IMR-90 (cell line): ENCODE data around the gene VAMP8. TPM values are rescaled to one million over a fixed set of nuclear protein-coding genes. Genes with fewer than 3 reads are reported as not detected.

ENCODE experiments used
- ATAC-seq: fragments of 200-7000 bp; cut with Tn5 transposase; 2 replicates; pipeline ENCODE4 v1.9.1; 2020; ENCODE audit warnings: low read depth, mild to moderate bottlenecking, moderate library complexity
- BruUV-seq: library from RNA; stranded (reverse); fragments of 400-500 nt; replicated peaks from 2 replicates; lab custom pipeline; 2021; lab: Mats Ljungman, UMichigan
- CTCF ChIA-PET: fragments of 300-600 bp; formaldehyde crosslinking; extraction: SDS; loops from one replicate; lab custom pipeline; 2021; ENCODE audit warnings: antibody characterized with exemption; lab: Yijun Ruan, JAX
- POLR2A ChIA-PET: fragments of 300-600 bp; sonication (Branson Sonifier 250); formaldehyde crosslinking; loops from one replicate; lab custom pipeline; 2022; ENCODE audit warnings: antibody characterized with exemption; ENCODE audit not compliant: unreplicated experiment; lab: Charles Lee
- DNase-seq: peaks from one replicate; pipeline ENCODE4 v3.0.0; 2013
- H2AFZ ChIP-seq: replicated peaks from 2 replicates; pipeline ENCODE3; 2013; ENCODE audit warnings: low read length, mild to moderate bottlenecking; ENCODE audit not compliant: poor library complexity
- H2AK5ac ChIP-seq: 2 replicates; pipeline ENCODE4 v1.6.1; 2013; ENCODE audit warnings: low read depth, low read length, inconsistent platforms
- H2AK9ac ChIP-seq: replicated peaks from 2 replicates; pipeline ENCODE3; 2013; ENCODE audit warnings: mild to moderate bottlenecking, low read depth, low read length, moderate library complexity; ENCODE audit not compliant: poor library complexity
- H2BK120ac ChIP-seq: 2 replicates; pipeline ENCODE4 v1.6.1; 2013; ENCODE audit warnings: low read depth, low read length, inconsistent platforms
- H2BK15ac ChIP-seq: 3 replicates; pipeline ENCODE4 v1.6.1; 2013; ENCODE audit warnings: low read depth, low read length, inconsistent platforms
- H2BK20ac ChIP-seq: 2 replicates; pipeline ENCODE4 v1.6.1; 2013; ENCODE audit warnings: low read depth, mild to moderate bottlenecking, inconsistent platforms, low read length, moderate library complexity
- H2BK5ac ChIP-seq: 2 replicates; pipeline ENCODE4 v1.6.1; 2013; ENCODE audit warnings: mild to moderate bottlenecking, low read depth, low read length, inconsistent platforms; ENCODE audit not compliant: poor library complexity, severe bottlenecking
- H3K14ac ChIP-seq: replicated peaks from 2 replicates; pipeline ENCODE4 v1.6.1; 2013; ENCODE audit warnings: low read depth, low read length, inconsistent platforms
- H3K18ac ChIP-seq: 2 replicates; pipeline ENCODE4 v1.6.1; 2013; ENCODE audit warnings: low read depth, low read length, control low read depth
- H3K23ac ChIP-seq: 2 replicates; pipeline ENCODE4 v1.6.1; 2013; ENCODE audit warnings: low read depth, low read length, inconsistent platforms
- H3K27ac ChIP-seq: 2 replicates; pipeline ENCODE4 v1.5.1; 2013; ENCODE audit warnings: mild to moderate bottlenecking, control low read depth, low read length; ENCODE audit not compliant: insufficient read depth
- H3K27me3 ChIP-seq: 2 replicates; pipeline ENCODE4 v1.6.1; 2013; ENCODE audit warnings: low read length; ENCODE audit not compliant: control insufficient read depth, insufficient read depth
- H3K36me3 ChIP-seq: 2 replicates; pipeline ENCODE4 v1.6.1; 2013; ENCODE audit warnings: low read length, mixed read lengths; ENCODE audit not compliant: control insufficient read depth, insufficient read depth
- H3K4ac ChIP-seq: 2 replicates; pipeline ENCODE4 v1.6.1; 2013; ENCODE audit warnings: low read depth, low read length, inconsistent platforms
- H3K4me1 ChIP-seq: 2 replicates; pipeline ENCODE4 v1.6.1; 2013; ENCODE audit warnings: low read length, mixed read lengths; ENCODE audit not compliant: control insufficient read depth, insufficient read depth
- H3K4me2 ChIP-seq: 2 replicates; pipeline ENCODE4 v1.6.1; 2013; ENCODE audit warnings: low read depth, mild to moderate bottlenecking, control low read depth, low read length, moderate library complexity
- H3K4me3 ChIP-seq: 2 replicates; pipeline ENCODE4 v1.5.1; 2013; ENCODE audit warnings: low read depth, mild to moderate bottlenecking, control low read depth, low read length, moderate library complexity; ENCODE audit not compliant: insufficient read depth
- H3K56ac ChIP-seq: 2 replicates; pipeline ENCODE4 v1.6.1; 2013; ENCODE audit warnings: low read length, inconsistent platforms; ENCODE audit not compliant: insufficient read depth; ENCODE audit errors: extremely low read depth
- H3K79me1 ChIP-seq, 2 experiments: 2 replicates each; pipeline ENCODE4 v1.6.1; 2013; ENCODE audit warnings: low read length in 2 of 2, inconsistent platforms in 1 of 2, low read depth in 1 of 2
- H3K9ac ChIP-seq: 2 replicates; pipeline ENCODE4 v1.6.1; 2013; ENCODE audit warnings: low read depth, low read length, control low read depth
- H3K9me1 ChIP-seq: 2 replicates; pipeline ENCODE4 v1.6.1; 2013; ENCODE audit warnings: low read length, inconsistent platforms; ENCODE audit not compliant: insufficient read depth
- H3K9me3 ChIP-seq: 2 replicates; pipeline ENCODE4 v1.6.1; 2013; ENCODE audit warnings: low read length; ENCODE audit not compliant: control insufficient read depth, insufficient read depth
- H4K20me1 ChIP-seq: 2 replicates; pipeline ENCODE4 v1.6.1; 2013; ENCODE audit warnings: low read length, inconsistent platforms; ENCODE audit not compliant: insufficient read depth
- H4K5ac ChIP-seq: 2 replicates; pipeline ENCODE4 v1.6.1; 2013; ENCODE audit warnings: mild to moderate bottlenecking, low read depth, low read length, control low read depth
- H4K8ac ChIP-seq, 2 experiments: 2 replicates each; pipeline ENCODE4 v1.6.1; 2013; ENCODE audit warnings: low read depth in 2 of 2, low read length in 2 of 2, control low read depth in 1 of 2, inconsistent platforms in 1 of 2
- H4K91ac ChIP-seq: 2 replicates; pipeline ENCODE4 v1.6.1; 2013; ENCODE audit warnings: low read depth, low read length, inconsistent platforms; ENCODE audit not compliant: insufficient read depth
- BHLHE40 ChIP-seq: fragments of 150-350 bp; IDR thresholded peaks from 2 replicates; pipeline ENCODE4 v1.6.1; 2016; ENCODE audit warnings: mild to moderate bottlenecking, low read depth, low read length
- CEBPB ChIP-seq: IDR thresholded peaks from 2 replicates; pipeline ENCODE4 v1.6.1; 2012; ENCODE audit warnings: low read depth, low read length, improper control_type of control experiment
- CTCF ChIP-seq: conservative IDR thresholded peaks from 2 replicates; pipeline ENCODE4 v1.5.1; 2012; ENCODE audit warnings: mild to moderate bottlenecking, low read depth, low read length, improper control_type of control experiment
- ELK1 ChIP-seq: fragments of 150-350 bp; IDR thresholded peaks from 2 replicates; pipeline ENCODE4 v1.6.1; 2016; ENCODE audit warnings: low read depth, mild to moderate bottlenecking, low read length, moderate library complexity, borderline replicate concordance
- MAFK ChIP-seq: IDR thresholded peaks from 2 replicates; pipeline ENCODE4 v1.6.1; 2012; ENCODE audit warnings: low read depth, low read length, improper control_type of control experiment
- MAZ ChIP-seq: IDR thresholded peaks from 2 replicates; pipeline ENCODE4 v1.6.1; 2012; ENCODE audit warnings: low read depth, mild to moderate bottlenecking, low read length, improper control_type of control experiment, moderate library complexity, borderline replicate concordance
- MXI1 ChIP-seq: IDR thresholded peaks from 2 replicates; pipeline ENCODE4 v1.6.1; 2012; ENCODE audit warnings: low read depth, mild to moderate bottlenecking, low read length, moderate library complexity, borderline replicate concordance
- POLR2A ChIP-seq: IDR thresholded peaks from 2 replicates; pipeline ENCODE4 v1.6.1; 2012; ENCODE audit warnings: mild to moderate bottlenecking, low read depth, low read length
- RAD21 ChIP-seq: IDR thresholded peaks from 2 replicates; pipeline ENCODE4 v1.6.1; 2012; ENCODE audit warnings: low read length, improper control_type of control experiment
- SMC3 ChIP-seq: fragments of 150-350 bp; IDR thresholded peaks from 2 replicates; pipeline ENCODE4 v1.6.1; 2016; ENCODE audit warnings: low read depth, mild to moderate bottlenecking, antibody characterized with exemption, low read length, moderate library complexity
- USF2 ChIP-seq: fragments of 150-350 bp; IDR thresholded peaks from 2 replicates; pipeline ENCODE4 v1.6.1; 2017; ENCODE audit warnings: mild to moderate bottlenecking, antibody characterized with exemption, low read length, low read depth
- WGBS, 2 experiments: methylation state at CpG; one replicate each; pipeline versions ENCODE4 v1.1.5 to v1.1.7; 2013; ENCODE audit warnings: missing lambda C conversion rate in 2 of 2; ENCODE audit not compliant: insufficient read length in 1 of 2; ENCODE audit errors: extremely low coverage in 2 of 2; 5-methylcytosine and 5-hydroxymethylcytosine counted together
- dilution Hi-C: fragments of 300-500 bp; cut with HindIII; formaldehyde crosslinking; loops from one replicate; pipeline ENCODE4 v1.14.3; 2018; ENCODE audit warnings: low sequenced_read_pairs; ENCODE audit not compliant: unreplicated experiment
- in situ Hi-C: fragments of 300-500 bp; cut with MboI; formaldehyde crosslinking; loops from 3 replicates; pipeline ENCODE4 v1.14.3; 2019; ENCODE audit warnings: low sequenced_read_pairs, inconsistent platforms, mixed read lengths
- intact Hi-C: fragments of 100-400 bp; cut with micrococcal nuclease; formaldehyde crosslinking; loops from 2 replicates; pipeline ENCODE4 v1.10.0; 2022
- polyA plus RNA-seq, 3 experiments: library from polyadenylated mRNA; depleted of rRNA; stranded (reverse); fragments of >200 nt; gene quantifications; 2 replicates each; pipeline ENCODE4 v1.2.3, GENCODE V29; 2012; ENCODE audit warnings: low replicate concordance in 1 of 3
- total RNA-seq: library from RNA; depleted of rRNA; stranded (reverse); fragments of >200 nt; gene quantifications from 2 replicates; pipeline ENCODE4 v1.2.3, GENCODE V29; 2012

The VAMP8 gene
- total and polyA plus RNA-seq, 2 of the 4 experiments (the other 2 are of a cell fraction), result 0.90 to 1.9 TPM

- Histone ChIP-seq H3K4me1 (peaks cover 25% of the 10 kb centered on the region), H4K20me1 (peaks cover 11% of the 10 kb centered on the region; the same call in 1 of the 2 replicates), H3K56ac (peak within 1 kb of the TSS; percentile 38), H2BK5ac (peak within 1 kb of the TSS; percentile 73), H3K18ac (no peak within 1 kb of the TSS; the same call in none of the 2 replicates), H3K4me3 (peak within 1 kb of the TSS; percentile 99), H4K91ac (peak within 1 kb of the TSS; percentile 41; the same call in 1 of the 2 replicates), H3K4ac (peak within 1 kb of the TSS; percentile 86), H4K8ac (peak within 1 kb of the TSS; percentile 71 to 72; a peak in 3 of 4 replicates), H3K9ac (peak within 1 kb of the TSS; percentile 94), H3K4me2 (peak within 1 kb of the TSS; percentile 99), H3K14ac (peak within 1 kb of the TSS; percentile 91), H2AFZ (peak within 1 kb of the TSS; percentile 96), H2BK120ac (peak within 1 kb of the TSS; percentile 47), H3K27me3 (no peaks in the 10 kb centered on the region), H2BK20ac (no peak within 1 kb of the TSS), H2BK15ac (peak within 1 kb of the TSS; percentile 33; the same call in 1 of the 3 replicates), H3K9me1 (peaks cover 29% of the 10 kb centered on the region), H3K27ac (peak within 1 kb of the TSS; percentile 80), H2AK5ac (peak within 1 kb of the TSS; percentile 85), H3K23ac (peak within 1 kb of the TSS; percentile 97), H4K5ac (peak within 1 kb of the TSS; percentile 79), H3K9me3 (no peaks in the 10 kb centered on the region), H3K79me1 (peaks cover 15 to 68% of the 10 kb centered on the region in 2 experiments; a peak in 3 of 4 replicates), H3K36me3 (peaks cover 18% of the 10 kb centered on the region), H2AK9ac (peak within 1 kb of the TSS; percentile 96)
- TF ChIP-seq ELK1 (no peak), POLR2A (peak; percentile 70), CEBPB (no peak), MXI1 (peak; percentile 68; the same call in 1 of the 2 replicates), BHLHE40 (no peak; the same call in 1 of the 2 replicates), CTCF (peak; percentile 38), MAFK (no peak), USF2 (peak; percentile 66), MAZ (0 out of 2 replicates have a peak, but pooled peaks have one; percentile 84), SMC3 (0 out of 2 replicates have a peak, but pooled peaks have one; percentile 7), RAD21 (peak; percentile 12; the same call in 1 of the 2 replicates)
- intact Hi-C loops, result loop anchor here (5.0 kb wide), 1 partner anchor 40 kb away; the partner anchor contains the start of gene GGCX
- dilution Hi-C loops, result no loop called here
- in situ Hi-C loops, result no loop called here
- ATAC-seq (peak; percentile 93), DNase-seq (peak; percentile 80)
- 1% methylated on average over 29 of the region's 73 CpGs; no CpG with 5 or more reads in 1 of the 2 experiments for WGBS, 2 experiments
- POLR2A ChIA-PET, result no interaction called here
- no TSS peak for BruUV-seq
- CTCF ChIA-PET, result interaction anchor here (0.7 kb wide), 1 partner anchor 87 kb away, joined by 3 read pairs; no protein-coding TSS in a partner anchor
These were observed 25.3 kb downstream of the VAMP8 start, which contains the start of gene TMEM150A for GRCh38 chr2:85602476-85603234. TSS of gene TMEM150A (minus strand) at chr2:85602698. CDS start at chr2:85601948, 750 bp downstream.
